GM11168 (cell line): ENCODE measurements around the gene FNDC3B.

ENCODE experiments used
- in situ Hi-C: fragments of 300-500 bp; cut with MboI; formaldehyde crosslinking; loops from one replicate; pipeline ENCODE4 v1.12.0; 2022; ENCODE audit warnings: low sequenced_read_pairs; ENCODE audit not compliant: unreplicated experiment

FNDC3B gene

GRCh38 chr3:172051957-172052354 is 12.6 kb downstream of the FNDC3B start:
- in situ Hi-C loops, result no loop called here

GRCh38 chr3:172052405-172052804 is 13.0 kb downstream of the FNDC3B start:
- in situ Hi-C loops, result no loop called here

- in situ Hi-C loops, result no loop called here
Observed at GRCh38 chr3:172054115-172054764, 14.9 kb downstream of the FNDC3B start.

GRCh38 chr3:172056416-172056815 is 17.0 kb downstream of the FNDC3B start:
- in situ Hi-C loops, result no loop called here

GRCh38 chr3:172057059-172057458 is 17.7 kb downstream of the FNDC3B start:
- in situ Hi-C loops, result no loop called here

GRCh38 chr3:172057624-172058327 is 18.4 kb downstream of the FNDC3B start:
- in situ Hi-C loops, result no loop called here

- in situ Hi-C loops, result no loop called here
Observed at GRCh38 chr3:172059532-172059931, 20.2 kb downstream of the FNDC3B start.

GRCh38 chr3:172060234-172060633 is 20.9 kb downstream of the FNDC3B start:
- in situ Hi-C loops, result no loop called here

- in situ Hi-C loops, result no loop called here
Observed at GRCh38 chr3:172061724-172062184, 22.4 kb downstream of the FNDC3B start.

GRCh38 chr3:172062761-172063160 is 23.4 kb downstream of the FNDC3B start:
- in situ Hi-C loops, result no loop called here

- in situ Hi-C loops, result no loop called here
Observed at GRCh38 chr3:172063456-172064432, 24.4 kb downstream of the FNDC3B start.

- in situ Hi-C loops, result no loop called here
Observed at GRCh38 chr3:172065527-172065926, 26.1 kb downstream of the FNDC3B start.

GRCh38 chr3:172065967-172066762 is 26.8 kb downstream of the FNDC3B start:
- in situ Hi-C loops, result no loop called here

GRCh38 chr3:172066880-172067796 is 27.8 kb downstream of the FNDC3B start:
- in situ Hi-C loops, result no loop called here

GRCh38 chr3:172067837-172068440 is 28.6 kb downstream of the FNDC3B start:
- in situ Hi-C loops, result no loop called here

GRCh38 chr3:172068977-172069376 is 29.6 kb downstream of the FNDC3B start:
- in situ Hi-C loops, result no loop called here

- in situ Hi-C loops, result no loop called here
Observed at GRCh38 chr3:172069478-172069877, 30.1 kb downstream of the FNDC3B start.

- in situ Hi-C loops, result no loop called here
Observed at GRCh38 chr3:172070269-172070668, 30.9 kb downstream of the FNDC3B start.
